ENCODE data around the gene TUBGCP2.

TUBGCP2 gene

DNA sequence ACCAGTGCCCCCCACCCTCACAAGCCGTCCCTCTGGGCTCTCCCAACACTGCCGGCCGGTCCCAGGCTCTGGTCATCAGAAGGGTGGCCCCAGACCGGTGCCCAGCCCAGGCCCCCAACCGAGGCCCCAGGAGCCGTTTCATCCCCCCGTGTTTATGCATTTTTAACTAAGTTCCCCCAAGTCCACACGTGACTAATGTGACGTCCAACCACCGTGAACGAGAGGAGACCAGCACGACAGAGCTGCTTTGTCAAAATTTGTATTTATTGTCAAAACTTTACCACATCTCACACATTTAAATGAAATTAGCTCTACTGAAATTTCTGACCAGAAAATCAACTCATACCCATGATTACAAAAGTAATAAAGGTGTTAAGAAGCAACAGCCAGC, 62.4 kb downstream of the TUBGCP2 start:
- Histone ChIP-seq H3K27me3 (ENCODE audit: insufficient read depth, low read length) (peaks cover 4% of the 10 kb centered on the region), H3K9ac (ENCODE audit: low read depth, low read length) (no peak overlapping the region), H3K36me3 (ENCODE audit: insufficient read depth, low read depth, low read length) (no peaks in the 10 kb centered on the region), H3K4me1 (ENCODE audit: insufficient read depth, low read length) (no peaks in the 10 kb centered on the region; the same call in 1 of the 2 replicates), H3K4me3 (ENCODE audit: low read length) (no peak overlapping the region), H3K27ac (ENCODE audit: low read length) (no peak overlapping the region), H3K9me3 (ENCODE audit: insufficient read depth, low read depth, low read length) (no peaks in the 10 kb centered on the region)

DNA sequence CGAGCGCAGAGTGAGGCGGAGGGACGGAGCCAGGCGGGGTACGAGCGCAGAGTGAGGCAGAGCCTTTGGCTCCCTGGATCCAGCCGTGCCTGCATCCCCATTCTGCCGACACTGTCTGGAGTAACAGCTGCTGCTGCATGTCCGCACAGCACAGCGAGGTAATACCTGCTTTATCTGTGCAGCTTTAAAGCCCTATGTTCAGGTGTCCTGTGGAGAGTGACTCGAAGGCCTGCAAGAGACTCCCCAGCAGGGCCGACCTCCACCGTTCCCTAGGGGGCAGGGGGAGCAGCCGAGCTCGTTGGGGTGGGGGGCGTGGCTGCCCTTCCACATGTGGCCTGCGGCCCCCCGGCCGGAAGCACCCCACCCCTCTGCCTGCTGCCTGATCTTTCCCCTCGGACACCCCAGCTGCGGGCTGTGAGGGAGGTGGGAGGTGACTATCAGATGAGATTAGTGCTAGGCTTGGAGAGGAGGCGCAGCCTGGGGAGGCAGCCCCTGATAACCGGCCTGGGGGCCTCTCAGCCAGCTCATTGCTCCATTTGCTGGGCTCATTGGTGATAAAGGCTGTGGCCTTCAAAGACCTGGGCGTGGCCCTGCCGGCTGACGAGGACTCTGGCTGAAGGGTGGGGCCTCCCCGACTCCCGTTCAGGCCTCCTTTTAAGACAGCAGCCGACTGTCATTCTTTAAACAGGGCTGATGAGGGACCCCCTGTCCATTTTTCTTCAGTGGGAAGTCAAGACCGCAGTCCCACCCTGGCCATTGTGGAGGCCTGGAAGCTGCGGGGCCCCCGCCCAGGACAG, 63.0 kb downstream of the TUBGCP2 start:
- Histone ChIP-seq H3K4me1 (ENCODE audit: insufficient read depth, low read length) (no peaks in the 10 kb centered on the region; the same call in 1 of the 2 replicates), H3K9ac (ENCODE audit: low read depth, low read length) (no peak overlapping the region), H3K4me3 (ENCODE audit: low read length) (no peak overlapping the region), H3K27ac (ENCODE audit: low read length) (no peak overlapping the region), H3K27me3 (ENCODE audit: insufficient read depth, low read length) (peaks cover 4% of the 10 kb centered on the region), H3K36me3 (ENCODE audit: insufficient read depth, low read depth, low read length) (no peaks in the 10 kb centered on the region), H3K9me3 (ENCODE audit: insufficient read depth, low read depth, low read length) (no peaks in the 10 kb centered on the region)

DNA sequence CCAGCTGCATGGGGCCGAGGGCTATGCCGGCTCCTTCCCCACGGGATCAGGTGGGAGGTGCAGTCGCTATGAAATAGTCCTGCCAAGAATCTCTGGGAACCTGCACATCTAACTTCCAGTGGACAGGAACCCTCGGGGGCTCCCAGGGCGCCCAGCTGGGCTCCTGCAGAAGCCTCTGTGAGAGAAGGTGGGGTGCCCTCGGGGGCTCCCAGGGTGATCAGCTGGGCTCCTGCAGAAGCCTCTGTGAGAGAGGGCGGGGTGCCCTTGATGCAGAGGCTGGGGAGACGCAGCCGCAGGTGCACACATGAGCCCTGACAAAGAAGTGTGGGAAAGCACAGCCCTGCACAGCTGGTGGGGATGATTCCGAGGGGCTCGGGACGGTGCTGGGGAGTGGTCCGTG, 65.1 kb downstream of the TUBGCP2 start:
- H3K27ac ChIP-seq (ENCODE audit: low read length) = no peak overlapping the region
- peaks cover 10% of the 10 kb centered on the region for H3K27me3 ChIP-seq (ENCODE audit: insufficient read depth, low read length)
- H3K9ac ChIP-seq (ENCODE audit: low read depth, low read length) = no peak overlapping the region
- no peaks in the 10 kb centered on the region for H3K9me3 ChIP-seq (ENCODE audit: insufficient read depth, low read depth, low read length)
- peaks cover 5% of the 10 kb centered on the region; the same call in 1 of the 2 replicates for H3K4me1 ChIP-seq (ENCODE audit: insufficient read depth, low read length)
- H3K4me3 ChIP-seq (ENCODE audit: low read length) = no peak overlapping the region
- H3K36me3 ChIP-seq (ENCODE audit: insufficient read depth, low read depth, low read length) = no peaks in the 10 kb centered on the region

- Histone ChIP-seq H3K4me1 (ENCODE audit: insufficient read depth, low read length) (peaks cover 6% of the 10 kb centered on the region; the same call in 1 of the 2 replicates), H3K36me3 (ENCODE audit: insufficient read depth, low read depth, low read length) (no peaks in the 10 kb centered on the region), H3K4me3 (ENCODE audit: low read length) (no peak overlapping the region), H3K27me3 (ENCODE audit: insufficient read depth, low read length) (peaks cover 18% of the 10 kb centered on the region), H3K9ac (ENCODE audit: low read depth, low read length) (no peak overlapping the region), H3K9me3 (ENCODE audit: insufficient read depth, low read depth, low read length) (no peaks in the 10 kb centered on the region), H3K27ac (ENCODE audit: low read length) (no peak overlapping the region)
These were observed 65.9 kb downstream of the TUBGCP2 start for GRCh38 chr10:133242611-133243356.

- Histone ChIP-seq H3K9ac (ENCODE audit: low read depth, low read length) (no peak overlapping the region), H3K4me1 (ENCODE audit: insufficient read depth, low read length) (peaks cover 6% of the 10 kb centered on the region; the same call in 1 of the 2 replicates), H3K9me3 (ENCODE audit: insufficient read depth, low read depth, low read length) (no peaks in the 10 kb centered on the region), H3K27ac (ENCODE audit: low read length) (no peak overlapping the region), H3K27me3 (ENCODE audit: insufficient read depth, low read length) (peaks cover 29% of the 10 kb centered on the region), H3K4me3 (ENCODE audit: low read length) (no peak overlapping the region), H3K36me3 (ENCODE audit: insufficient read depth, low read depth, low read length) (no peaks in the 10 kb centered on the region)
These were observed 67.0 kb downstream of the TUBGCP2 start for GRCh38 chr10:133241501-133242205.

DNA sequence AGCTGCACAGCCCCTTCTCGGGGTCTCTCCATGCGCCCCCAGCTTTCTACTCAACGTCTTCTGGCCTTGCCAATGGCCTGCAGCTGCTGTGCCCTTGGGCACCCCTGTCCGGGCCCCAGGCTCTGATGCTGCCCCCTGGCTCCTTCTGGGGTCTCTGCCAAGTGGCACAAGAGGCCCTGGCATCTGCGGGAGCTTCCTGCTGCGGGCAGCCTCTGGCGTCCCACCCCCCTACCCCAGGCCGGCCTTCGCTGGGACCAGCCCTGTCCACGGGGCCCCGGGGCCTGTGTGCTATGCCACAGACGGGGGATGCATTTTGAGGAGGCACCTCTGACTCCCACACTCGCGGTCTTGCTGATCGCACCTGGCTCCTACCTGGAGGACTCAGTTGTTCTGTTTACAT, 68.7 kb downstream of the TUBGCP2 start:
- Histone ChIP-seq H3K36me3 (ENCODE audit: insufficient read depth, low read depth, low read length) (no peaks in the 10 kb centered on the region), H3K27me3 (ENCODE audit: insufficient read depth, low read length) (peaks cover 46% of the 10 kb centered on the region), H3K4me3 (ENCODE audit: low read length) (no peak overlapping the region), H3K9me3 (ENCODE audit: insufficient read depth, low read depth, low read length) (no peaks in the 10 kb centered on the region), H3K9ac (ENCODE audit: low read depth, low read length) (no peak overlapping the region), H3K27ac (ENCODE audit: low read length) (no peak overlapping the region), H3K4me1 (ENCODE audit: insufficient read depth, low read length) (peaks cover 6% of the 10 kb centered on the region; the same call in 1 of the 2 replicates)

DNA sequence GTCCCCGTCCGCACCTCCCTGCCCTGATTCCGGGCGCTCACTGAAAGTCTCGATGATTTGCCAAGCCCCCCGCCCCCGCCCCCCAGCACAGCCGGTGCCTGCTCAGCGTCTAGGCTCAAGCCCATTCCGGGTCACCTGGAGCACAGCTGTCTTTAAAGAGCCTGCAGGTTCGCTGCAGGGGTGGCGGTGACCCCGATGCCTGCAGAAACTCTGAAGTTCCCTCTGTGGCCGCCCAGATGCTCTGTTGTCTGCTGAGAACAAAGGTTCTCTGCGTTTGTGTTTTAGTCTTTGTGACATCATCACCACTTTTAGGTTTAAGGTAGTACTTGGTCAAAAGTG, 70.2 kb downstream of the TUBGCP2 start:
- H3K9me3 ChIP-seq (ENCODE audit: insufficient read depth, low read depth, low read length) = no peaks in the 10 kb centered on the region
- peaks cover 60% of the 10 kb centered on the region for H3K27me3 ChIP-seq (ENCODE audit: insufficient read depth, low read length)
- H3K4me3 ChIP-seq (ENCODE audit: low read length) = peak overlapping the region; percentile 44
- no peaks in the 10 kb centered on the region for H3K36me3 ChIP-seq (ENCODE audit: insufficient read depth, low read depth, low read length)
- H3K9ac ChIP-seq (ENCODE audit: low read depth, low read length) = peak overlapping the region; percentile 37; the same call in 1 of the 2 replicates
- H3K4me1 ChIP-seq (ENCODE audit: insufficient read depth, low read length) = peaks cover 6% of the 10 kb centered on the region; the same call in 1 of the 2 replicates
- no peak overlapping the region for H3K27ac ChIP-seq (ENCODE audit: low read length)

- Histone ChIP-seq H3K9me3 (ENCODE audit: insufficient read depth, low read depth, low read length) (no peaks in the 10 kb centered on the region), H3K36me3 (ENCODE audit: insufficient read depth, low read depth, low read length) (no peaks in the 10 kb centered on the region), H3K4me1 (ENCODE audit: insufficient read depth, low read length) (peaks cover 6% of the 10 kb centered on the region; the same call in 1 of the 2 replicates), H3K27ac (ENCODE audit: low read length) (no peak within 1 kb of the TSS), H3K27me3 (ENCODE audit: insufficient read depth, low read length) (peaks cover 66% of the 10 kb centered on the region), H3K4me3 (ENCODE audit: low read length) (peak within 1 kb of the TSS; percentile 44), H3K9ac (ENCODE audit: low read depth, low read length) (peak within 1 kb of the TSS; percentile 37; the same call in 1 of the 2 replicates)
These were observed 70.8 kb downstream of the TUBGCP2 start, which contains the start of gene VENTX for GRCh38 chr10:133237588-133238465. Gene VENTX, plus strand, starts transcription at chr10:133237855. Its CDS starts 60 bp downstream, at chr10:133237915.

DNA sequence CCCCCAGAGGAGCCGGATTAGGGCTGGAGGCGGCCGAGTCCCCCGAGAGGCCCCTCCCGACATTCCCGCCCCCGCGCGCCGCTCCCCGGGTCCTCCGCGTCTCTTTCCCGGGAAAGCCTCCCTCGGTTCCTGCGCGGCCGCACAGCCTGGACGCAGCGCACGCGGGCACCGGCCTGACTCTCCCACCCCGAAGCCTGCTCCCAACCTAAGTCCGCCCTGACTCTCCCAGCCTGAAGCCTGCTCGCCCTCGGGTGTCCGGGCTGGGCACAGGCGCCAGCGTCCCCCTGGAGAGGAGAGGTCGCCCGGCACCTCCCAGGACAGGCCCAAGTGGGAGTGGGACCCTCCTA, 71.5 kb downstream of the TUBGCP2 start:
- peaks cover 72% of the 10 kb centered on the region for H3K27me3 ChIP-seq (ENCODE audit: insufficient read depth, low read length)
- H3K27ac ChIP-seq (ENCODE audit: low read length) = no peak overlapping the region
- H3K4me3 ChIP-seq (ENCODE audit: low read length) = peak overlapping the region; percentile 38; the same call in 1 of the 2 replicates
- H3K36me3 ChIP-seq (ENCODE audit: insufficient read depth, low read depth, low read length) = no peaks in the 10 kb centered on the region
- peaks cover 8% of the 10 kb centered on the region; the same call in 1 of the 2 replicates for H3K4me1 ChIP-seq (ENCODE audit: insufficient read depth, low read length)
- no peak overlapping the region for H3K9ac ChIP-seq (ENCODE audit: low read depth, low read length)
- H3K9me3 ChIP-seq (ENCODE audit: insufficient read depth, low read depth, low read length) = no peaks in the 10 kb centered on the region

DNA sequence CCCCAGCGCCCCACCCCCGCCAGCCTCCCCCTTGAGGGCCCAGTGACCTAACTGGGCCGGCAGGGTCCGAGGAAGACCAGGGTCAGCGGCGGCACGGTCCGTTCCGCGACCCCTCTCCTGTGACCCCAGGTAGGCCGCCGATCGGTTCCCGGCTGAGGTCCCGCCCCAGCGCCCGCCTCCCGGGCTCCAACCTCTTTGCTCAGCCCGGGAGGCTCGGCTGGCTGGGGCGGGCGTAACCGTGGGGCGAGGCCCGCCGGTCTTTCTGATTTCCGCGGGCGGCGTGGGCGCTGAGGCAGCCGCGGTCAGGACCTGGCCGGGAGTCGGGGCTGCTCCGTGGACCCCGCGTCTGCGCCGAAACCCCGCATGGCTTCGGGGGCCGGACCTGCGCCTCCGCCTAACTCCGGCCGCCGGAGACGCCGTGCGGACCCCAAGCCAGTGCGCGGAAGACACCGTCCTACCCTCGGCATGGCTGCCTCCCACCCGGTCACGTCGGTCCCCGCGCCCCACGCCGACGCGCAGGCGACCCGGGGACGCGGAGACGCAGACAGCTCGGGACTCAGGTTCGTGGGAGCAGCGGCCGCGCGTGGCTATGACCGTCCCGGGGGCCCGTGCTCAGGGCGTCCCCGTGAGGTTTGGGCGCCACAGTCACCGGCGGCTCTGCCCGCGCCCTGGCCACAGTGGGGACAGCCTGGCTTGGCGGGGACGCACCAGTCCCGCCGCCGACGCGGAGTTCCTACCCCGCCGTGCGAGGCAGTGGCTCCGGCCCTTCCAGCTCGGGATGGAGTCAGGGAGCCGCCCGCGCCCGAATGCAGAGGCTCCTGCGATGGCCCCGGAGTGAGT, 72.1 kb downstream of the TUBGCP2 start:
- no peaks in the 10 kb centered on the region for H3K9me3 ChIP-seq (ENCODE audit: insufficient read depth, low read depth, low read length)
- no peak overlapping the region for H3K27ac ChIP-seq (ENCODE audit: low read length)
- peaks cover 78% of the 10 kb centered on the region for H3K27me3 ChIP-seq (ENCODE audit: insufficient read depth, low read length)
- peaks cover 12% of the 10 kb centered on the region; the same call in 1 of the 2 replicates for H3K4me1 ChIP-seq (ENCODE audit: insufficient read depth, low read length)
- peak overlapping the region; percentile 38; the same call in 1 of the 2 replicates for H3K4me3 ChIP-seq (ENCODE audit: low read length)
- H3K36me3 ChIP-seq (ENCODE audit: insufficient read depth, low read depth, low read length) = no peaks in the 10 kb centered on the region
- no peak overlapping the region for H3K9ac ChIP-seq (ENCODE audit: low read depth, low read length)
